GM12878 (cell line): ENCODE data around the gene DIAPH2. TPM values are rescaled to one million over a fixed set of nuclear protein-coding genes. Genes with fewer than 3 reads are reported as not detected.

Experiments used
- ATAC-seq: fragments of 200-7000 bp; cut with Tn5 transposase; 3 replicates; pipeline ENCODE4 v1.9.1; 2020; ENCODE audit warnings: mild to moderate bottlenecking, moderate library complexity
- BruUV-seq: library from RNA; stranded (reverse); fragments of 400-500 nt; replicated peaks from 2 replicates; lab custom pipeline; 2021; lab: Mats Ljungman, UMichigan
- CTCF ChIA-PET: fragments of 300-600 bp; sonication (Branson Sonifier 250); formaldehyde crosslinking; extraction: SDS; loops from one replicate; lab custom pipeline; 2021; ENCODE audit warnings: inconsistent platforms; lab: Yijun Ruan, JAX
- POLR2A ChIA-PET: fragments of 350-600 bp; formaldehyde crosslinking; extraction: SDS; loops from one replicate; lab custom pipeline; 2021; ENCODE audit warnings: inconsistent platforms; lab: Charles Lee
- RAD21 ChIA-PET: fragments of 300-600 bp; sonication (Branson Sonifier 250); formaldehyde crosslinking; loops from one replicate; lab custom pipeline; 2023; ENCODE audit warnings: antibody characterized with exemption; ENCODE audit not compliant: unreplicated experiment; lab: Charles Lee
- SMC1A ChIA-PET: fragments of 300-600 bp; sonication (Branson Sonifier 250); formaldehyde crosslinking; loops from one replicate; lab custom pipeline; 2023; ENCODE audit not compliant: unreplicated experiment, uncharacterized antibody; lab: Charles Lee
- DNase-seq: peaks from one replicate; pipeline ENCODE4 v3.0.0-alpha.2; 2011; ENCODE audit warnings: low read depth, low spot score
- FAIRE-seq: peaks from 3 replicates; lab custom pipeline; 2011; peaks lifted over from hg19 to GRCh38; lab: Jason Lieb, UNC
- H2AFZ ChIP-seq: 2 replicates; pipeline ENCODE4 v1.6.0; 2011; ENCODE audit warnings: low read depth, low read length, control low read depth; ENCODE audit not compliant: control insufficient read depth
- H3K27ac ChIP-seq: 2 replicates; pipeline ENCODE4 v1.5.1; 2011; ENCODE audit warnings: control low read depth; ENCODE audit not compliant: control insufficient read depth, insufficient read depth
- H3K27me3 ChIP-seq, 2 experiments: replicated peaks in 1 of 2; 2 replicates each; pipeline versions ENCODE4 v1.6.0 to v1.6.1; 2011; ENCODE audit warnings: low read length in 1 of 2; ENCODE audit not compliant: control insufficient read depth in 2 of 2, insufficient read depth in 2 of 2
- H3K36me3 ChIP-seq, 2 experiments: 2 replicates each; pipeline ENCODE4 v1.5.1; 2011; ENCODE audit warnings: low read length in 1 of 2; ENCODE audit not compliant: control insufficient read depth in 2 of 2, insufficient read depth in 2 of 2
- H3K4me1 ChIP-seq: 2 replicates; pipeline ENCODE4 v1.6.1; 2011; ENCODE audit warnings: mild to moderate bottlenecking, low read length, moderate library complexity, mixed read lengths; ENCODE audit not compliant: control insufficient read depth, insufficient read depth
- H3K4me2 ChIP-seq: 2 replicates; pipeline ENCODE4 v1.6.0; 2011; ENCODE audit warnings: control low read depth; ENCODE audit not compliant: control insufficient read depth, insufficient read depth
- H3K4me3 ChIP-seq: fragments of 200-600 bp; sonication (generic); 2 replicates; pipeline ENCODE4 v1.5.1; 2016
- H3K79me2 ChIP-seq: 2 replicates; pipeline ENCODE4 v1.6.0; 2011; ENCODE audit warnings: low read length; ENCODE audit not compliant: control insufficient read depth, insufficient read depth
- H3K9ac ChIP-seq: 2 replicates; pipeline ENCODE4 v1.8.0; 2011; ENCODE audit warnings: low read length, control low read depth, mixed read lengths; ENCODE audit not compliant: control insufficient read depth, insufficient read depth
- H3K9me3 ChIP-seq: replicated peaks from 3 replicates; pipeline ENCODE4 v1.5.1; 2011; ENCODE audit warnings: mild to moderate bottlenecking, low read length; ENCODE audit not compliant: control insufficient read depth, insufficient read depth
- H4K20me1 ChIP-seq: 2 replicates; pipeline ENCODE4 v1.6.0; 2011; ENCODE audit not compliant: control insufficient read depth, insufficient read depth
- IKZF2 ChIP-seq, 2 experiments: fragments of 450-650 bp; IDR thresholded peaks; 2 replicates each; pipeline ENCODE4 v1.6.1; 2017; ENCODE audit warnings: mild to moderate bottlenecking in 2 of 2, moderate library complexity in 2 of 2
- MEF2A ChIP-seq: IDR thresholded peaks from 2 replicates; pipeline ENCODE4 v1.6.1; 2011; ENCODE audit warnings: low read depth, mild to moderate bottlenecking, low read length, moderate library complexity; ENCODE audit not compliant: insufficient read depth
- MYB ChIP-seq: fragments of 150-350 bp; IDR thresholded peaks from 2 replicates; pipeline ENCODE4 v1.6.1; 2014; ENCODE audit warnings: mild to moderate bottlenecking, low read depth, low read length, borderline replicate concordance
- RB1 ChIP-seq: fragments of 450-650 bp; formaldehyde crosslinking; IDR thresholded peaks from 2 replicates; pipeline ENCODE4 v1.6.1; 2017; ENCODE audit warnings: mild to moderate bottlenecking, borderline replicate concordance
- in situ Hi-C: fragments of 300-500 bp; cut with MboI; formaldehyde crosslinking; loops from 9 replicates; pipeline ENCODE4 v1.14.3; 2018; ENCODE audit warnings: mixed read lengths
- intact Hi-C: fragments of 100-400 bp; cut with micrococcal nuclease; formaldehyde crosslinking; loops from one replicate; pipeline ENCODE4 v1.14.2; 2022; ENCODE audit not compliant: unreplicated experiment
- polyA plus RNA-seq, 11 experiments: library from polyadenylated mRNA; depleted of rRNA in 4 of 11; unstranded in 6 of 11; stranded (reverse) in 5 of 11; fragments of >200 nt; fragmentation: Nextera tagmentation in 4 of 11; fragmentation: Illumina TruSeq in 1 of 11; extraction: Ambion mirVana in 4 of 11; extraction: Trizol in 1 of 11; gene quantifications; 1 replicate in 1 of 11; 2 replicates in 10 of 11; pipeline versions ENCODE4 v1.2.1 to v1.2.3, GENCODE V29; 2011 to 2016; ENCODE audit warnings: inconsistent platforms in 2 of 11, missing spikeins in 2 of 11, low read depth in 1 of 11
- total RNA-seq, 4 experiments: library from RNA; depleted of rRNA in 3 of 4; stranded (reverse); fragments of >200 nt in 3 of 4; fragmentation: Illumina TruSeq in 1 of 4; extraction: Trizol in 1 of 4; gene quantifications; 2 replicates each; pipeline versions ENCODE4 v1.2.1 to v1.2.3, GENCODE V29; 2013 to 2021
- TF ChIP-seq, protein P1 (sequence below): fragments of 450-650 bp; IDR thresholded peaks from 2 replicates; pipeline ENCODE4 v1.6.1; 2014; ENCODE audit warnings: mild to moderate bottlenecking
- TF ChIP-seq, protein P2 (sequence below): IDR thresholded peaks from 2 replicates; pipeline ENCODE4 v1.6.1; 2011; ENCODE audit warnings: borderline replicate concordance, low read depth, mild to moderate bottlenecking, moderate library complexity, mixed read lengths, low read length; ENCODE audit not compliant: insufficient read depth; ENCODE audit errors: extremely low read length
- TF ChIP-seq, protein P3 (sequence below): fragments of 450-650 bp; formaldehyde crosslinking; IDR thresholded peaks from 2 replicates; pipeline ENCODE4 v1.4.0; 2022; ENCODE audit warnings: mild to moderate bottlenecking, moderate library complexity
- TF ChIP-seq, protein P4 (sequence below): fragments of 450-650 bp; IDR thresholded peaks from 2 replicates; pipeline ENCODE4 v1.6.1; 2016; ENCODE audit warnings: mild to moderate bottlenecking, moderate library complexity, borderline replicate concordance
- TF ChIP-seq, protein P5 (sequence below): fragments of 450-650 bp; IDR thresholded peaks from 2 replicates; pipeline ENCODE4 v1.6.1; 2018; ENCODE audit warnings: borderline replicate concordance, mild to moderate bottlenecking; ENCODE audit not compliant: partially characterized antibody

DIAPH2 gene
- total and polyA plus RNA-seq, 10 of the 15 experiments (the other 5 are each of a cell fraction or from before 2014, with no cell fraction given), result 2.2 to 16.6 (median 8.8) TPM

DNA sequence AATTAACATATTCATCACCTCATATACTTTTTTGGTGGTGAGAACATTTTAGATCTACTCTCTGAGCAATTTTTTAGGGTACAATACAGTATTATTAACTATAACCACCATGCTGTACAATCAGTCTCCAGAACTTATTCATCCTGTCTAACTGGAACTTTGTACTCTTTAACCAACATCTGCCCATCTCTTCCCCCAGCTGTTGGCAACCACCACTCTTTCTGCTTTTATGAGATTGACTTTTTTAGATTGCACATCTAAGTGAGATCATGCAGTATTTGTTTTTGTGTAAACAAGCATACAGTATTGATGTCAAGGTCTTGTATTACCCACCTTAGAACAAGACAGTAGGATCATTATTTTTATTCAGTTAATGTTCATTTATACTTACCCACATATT, 715.9 kb downstream of the DIAPH2 start:
- no TSS peak for BruUV-seq
- ChIA-PET SMC1A (interaction anchor here (0.6 to 1.2 kb wide), 3 partner anchors 21 to 171 kb away, joined by 3 read pairs; no protein-coding TSS in a partner anchor), RAD21 (no interaction called here), POLR2A (interaction anchor here (0.6 kb wide), 1 partner anchor 60 kb away, joined by 4 read pairs; no protein-coding TSS in a partner anchor), CTCF (no interaction called here)
- Histone ChIP-seq H3K36me3 (no peaks in the 10 kb centered on the region), H2AFZ (no peak overlapping the region), H3K27me3 (no peaks in the 10 kb centered on the region), H3K79me2 (no peaks in the 10 kb centered on the region), H3K9ac (no peak overlapping the region), H3K27ac (no peak overlapping the region; the same call in 1 of the 2 replicates), H3K4me2 (no peak overlapping the region), H4K20me1 (no peaks in the 10 kb centered on the region), H3K4me3 (no peak overlapping the region), H3K4me1 (peaks cover 23% of the 10 kb centered on the region), H3K9me3 (no peaks in the 10 kb centered on the region)
- intact Hi-C loops, result no loop called here
- in situ Hi-C loops, result no loop called here
- ATAC-seq (no peak), FAIRE-seq (no peak), DNase-seq (no peak)
- TF ChIP-seq, protein P1, sequence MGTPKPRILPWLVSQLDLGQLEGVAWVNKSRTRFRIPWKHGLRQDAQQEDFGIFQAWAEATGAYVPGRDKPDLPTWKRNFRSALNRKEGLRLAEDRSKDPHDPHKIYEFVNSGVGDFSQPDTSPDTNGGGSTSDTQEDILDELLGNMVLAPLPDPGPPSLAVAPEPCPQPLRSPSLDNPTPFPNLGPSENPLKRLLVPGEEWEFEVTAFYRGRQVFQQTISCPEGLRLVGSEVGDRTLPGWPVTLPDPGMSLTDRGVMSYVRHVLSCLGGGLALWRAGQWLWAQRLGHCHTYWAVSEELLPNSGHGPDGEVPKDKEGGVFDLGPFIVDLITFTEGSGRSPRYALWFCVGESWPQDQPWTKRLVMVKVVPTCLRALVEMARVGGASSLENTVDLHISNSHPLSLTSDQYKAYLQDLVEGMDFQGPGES, result no peak
- TF ChIP-seq, protein P2, sequence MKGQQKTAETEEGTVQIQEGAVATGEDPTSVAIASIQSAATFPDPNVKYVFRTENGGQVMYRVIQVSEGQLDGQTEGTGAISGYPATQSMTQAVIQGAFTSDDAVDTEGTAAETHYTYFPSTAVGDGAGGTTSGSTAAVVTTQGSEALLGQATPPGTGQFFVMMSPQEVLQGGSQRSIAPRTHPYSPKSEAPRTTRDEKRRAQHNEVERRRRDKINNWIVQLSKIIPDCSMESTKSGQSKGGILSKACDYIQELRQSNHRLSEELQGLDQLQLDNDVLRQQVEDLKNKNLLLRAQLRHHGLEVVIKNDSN, result no peak
- TF ChIP-seq RB1 (no peak), IKZF2 (IDR thresholded peaks at IDR 0.05) (no peak), MEF2A (no peak), MYB (no peak)
- TF ChIP-seq, protein P3, sequence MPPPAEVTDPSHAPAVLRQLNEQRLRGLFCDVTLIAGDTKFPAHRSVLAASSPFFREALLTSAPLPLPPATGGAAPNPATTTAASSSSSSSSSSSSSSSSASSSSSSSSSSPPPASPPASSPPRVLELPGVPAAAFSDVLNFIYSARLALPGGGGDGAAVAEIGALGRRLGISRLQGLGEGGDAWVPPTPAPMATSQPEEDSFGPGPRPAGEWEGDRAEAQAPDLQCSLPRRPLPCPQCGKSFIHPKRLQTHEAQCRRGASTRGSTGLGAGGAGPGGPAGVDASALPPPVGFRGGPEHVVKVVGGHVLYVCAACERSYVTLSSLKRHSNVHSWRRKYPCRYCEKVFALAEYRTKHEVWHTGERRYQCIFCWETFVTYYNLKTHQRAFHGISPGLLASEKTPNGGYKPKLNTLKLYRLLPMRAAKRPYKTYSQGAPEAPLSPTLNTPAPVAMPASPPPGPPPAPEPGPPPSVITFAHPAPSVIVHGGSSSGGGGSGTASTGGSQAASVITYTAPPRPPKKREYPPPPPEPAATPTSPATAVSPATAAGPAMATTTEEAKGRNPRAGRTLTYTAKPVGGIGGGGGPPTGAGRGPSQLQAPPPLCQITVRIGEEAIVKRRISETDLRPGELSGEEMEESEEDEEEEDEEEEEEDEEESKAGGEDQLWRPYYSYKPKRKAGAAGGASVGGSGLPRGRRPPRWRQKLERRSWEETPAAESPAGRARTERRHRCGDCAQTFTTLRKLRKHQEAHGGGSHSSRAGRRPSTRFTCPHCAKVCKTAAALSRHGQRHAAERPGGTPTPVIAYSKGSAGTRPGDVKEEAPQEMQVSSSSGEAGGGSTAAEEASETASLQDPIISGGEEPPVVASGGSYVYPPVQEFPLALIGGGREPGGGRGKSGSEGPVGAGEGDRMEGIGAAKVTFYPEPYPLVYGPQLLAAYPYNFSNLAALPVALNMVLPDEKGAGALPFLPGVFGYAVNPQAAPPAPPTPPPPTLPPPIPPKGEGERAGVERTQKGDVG (CRISPR knock-in tag), result no peak
- TF ChIP-seq, protein P4, sequence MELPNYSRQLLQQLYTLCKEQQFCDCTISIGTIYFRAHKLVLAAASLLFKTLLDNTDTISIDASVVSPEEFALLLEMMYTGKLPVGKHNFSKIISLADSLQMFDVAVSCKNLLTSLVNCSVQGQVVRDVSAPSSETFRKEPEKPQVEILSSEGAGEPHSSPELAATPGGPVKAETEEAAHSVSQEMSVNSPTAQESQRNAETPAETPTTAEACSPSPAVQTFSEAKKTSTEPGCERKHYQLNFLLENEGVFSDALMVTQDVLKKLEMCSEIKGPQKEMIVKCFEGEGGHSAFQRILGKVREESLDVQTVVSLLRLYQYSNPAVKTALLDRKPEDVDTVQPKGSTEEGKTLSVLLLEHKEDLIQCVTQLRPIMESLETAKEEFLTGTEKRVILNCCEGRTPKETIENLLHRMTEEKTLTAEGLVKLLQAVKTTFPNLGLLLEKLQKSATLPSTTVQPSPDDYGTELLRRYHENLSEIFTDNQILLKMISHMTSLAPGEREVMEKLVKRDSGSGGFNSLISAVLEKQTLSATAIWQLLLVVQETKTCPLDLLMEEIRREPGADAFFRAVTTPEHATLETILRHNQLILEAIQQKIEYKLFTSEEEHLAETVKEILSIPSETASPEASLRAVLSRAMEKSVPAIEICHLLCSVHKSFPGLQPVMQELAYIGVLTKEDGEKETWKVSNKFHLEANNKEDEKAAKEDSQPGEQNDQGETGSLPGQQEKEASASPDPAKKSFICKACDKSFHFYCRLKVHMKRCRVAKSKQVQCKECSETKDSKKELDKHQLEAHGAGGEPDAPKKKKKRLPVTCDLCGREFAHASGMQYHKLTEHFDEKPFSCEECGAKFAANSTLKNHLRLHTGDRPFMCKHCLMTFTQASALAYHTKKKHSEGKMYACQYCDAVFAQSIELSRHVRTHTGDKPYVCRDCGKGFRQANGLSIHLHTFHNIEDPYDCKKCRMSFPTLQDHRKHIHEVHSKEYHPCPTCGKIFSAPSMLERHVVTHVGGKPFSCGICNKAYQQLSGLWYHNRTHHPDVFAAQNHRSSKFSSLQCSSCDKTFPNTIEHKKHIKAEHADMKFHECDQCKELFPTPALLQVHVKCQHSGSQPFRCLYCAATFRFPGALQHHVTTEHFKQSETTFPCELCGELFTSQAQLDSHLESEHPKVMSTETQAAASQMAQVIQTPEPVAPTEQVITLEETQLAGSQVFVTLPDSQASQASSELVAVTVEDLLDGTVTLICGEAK, result no peak
- TF ChIP-seq, protein P5, sequence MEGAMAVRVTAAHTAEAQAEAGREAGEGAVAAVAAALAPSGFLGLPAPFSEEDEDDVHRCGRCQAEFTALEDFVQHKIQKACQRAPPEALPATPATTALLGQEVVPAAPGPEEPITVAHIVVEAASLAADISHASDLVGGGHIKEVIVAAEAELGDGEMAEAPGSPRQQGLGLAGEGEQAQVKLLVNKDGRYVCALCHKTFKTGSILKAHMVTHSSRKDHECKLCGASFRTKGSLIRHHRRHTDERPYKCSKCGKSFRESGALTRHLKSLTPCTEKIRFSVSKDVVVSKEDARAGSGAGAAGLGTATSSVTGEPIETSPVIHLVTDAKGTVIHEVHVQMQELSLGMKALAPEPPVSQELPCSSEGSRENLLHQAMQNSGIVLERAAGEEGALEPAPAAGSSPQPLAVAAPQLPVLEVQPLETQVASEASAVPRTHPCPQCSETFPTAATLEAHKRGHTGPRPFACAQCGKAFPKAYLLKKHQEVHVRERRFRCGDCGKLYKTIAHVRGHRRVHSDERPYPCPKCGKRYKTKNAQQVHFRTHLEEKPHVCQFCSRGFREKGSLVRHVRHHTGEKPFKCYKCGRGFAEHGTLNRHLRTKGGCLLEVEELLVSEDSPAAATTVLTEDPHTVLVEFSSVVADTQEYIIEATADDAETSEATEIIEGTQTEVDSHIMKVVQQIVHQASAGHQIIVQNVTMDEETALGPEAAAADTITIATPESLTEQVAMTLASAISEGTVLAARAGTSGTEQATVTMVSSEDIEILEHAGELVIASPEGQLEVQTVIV, result no peak
